Tibial artery (tissue), 4 donors: ENCODE data around the gene YIPF4.
"Not testable (repeated sequence)": the region's sequence is repeated elsewhere in the genome, so short reads cannot be mapped to it uniquely, and the experiment has no call there.

Experiments
- DNase-seq, 2 donors: peaks; one replicate each; pipeline ENCODE4 v3.0.0-alpha.2; 2019
- H3K27ac ChIP-seq, 2 donors: fragments of 200-600 bp; sonication (generic) in 1 of 2; 1 replicate in 1 of 2; 2 replicates in 1 of 2; pipeline ENCODE4 v1.5.1; 2018 to 2019; ENCODE audit warnings: mild to moderate bottlenecking in 1 of 2
- H3K27me3 ChIP-seq, 2 donors: fragments of 200-600 bp; sonication (generic) in 1 of 2; one replicate each; pipeline versions ENCODE4 v1.5.1 to v1.6.0; 2016 to 2019
- H3K36me3 ChIP-seq, 3 donors: fragments of 200-600 bp; sonication (generic) in 2 of 3; one replicate each; pipeline ENCODE4 v1.5.1; 2016 to 2019; ENCODE audit warnings: mild to moderate bottlenecking in 2 of 3
- H3K4me1 ChIP-seq, 4 donors: fragments of 200-600 bp; sonication (generic) in 2 of 4; 1 replicate in 3 of 4; 2 replicates in 1 of 4; pipeline ENCODE4 v1.5.1; 2016 to 2019
- H3K4me3 ChIP-seq, 2 donors: fragments of 200-600 bp; sonication (generic) in 1 of 2; 1 replicate in 1 of 2; 2 replicates in 1 of 2; pipeline ENCODE4 v1.5.1; 2018 to 2019; ENCODE audit warnings: mild to moderate bottlenecking in 2 of 2
- H3K9me3 ChIP-seq, 3 donors: fragments of 200-600 bp; sonication (generic) in 1 of 3; one replicate each; pipeline ENCODE4 v1.5.1; 2016 to 2019
- CTCF ChIP-seq, 2 experiments: fragments of 200-600 bp in 1 of 2; fragments of 450-650 bp in 1 of 2; IDR thresholded peaks; one replicate each; pipeline ENCODE4 v1.5.1; 2017 to 2019; ENCODE audit warnings: antibody characterized with exemption in 2 of 2, mild to moderate bottlenecking in 1 of 2, moderate library complexity in 1 of 2
- intact Hi-C: fragments of 100-400 bp; cut with DNase I; formaldehyde crosslinking; loops from one replicate; pipeline ENCODE4 v1.15.0; 2023; ENCODE audit warnings: low total_unique reads

The YIPF4 gene

GRCh38 chr2:32271063-32271462, 6.6 kb upstream of the YIPF4 start:
- H3K4me3 ChIP-seq: no peak overlapping the region
- DNase-seq: no peak
- no peaks in the 10 kb centered on the region for H3K36me3 ChIP-seq
- TF ChIP-seq CTCF (IDR thresholded peaks at IDR 0.05): no peak
- intact Hi-C loops: no loop called here
- H3K27me3 ChIP-seq: no peaks in the 10 kb centered on the region
- H3K9me3 ChIP-seq: no peaks in the 10 kb centered on the region
- peaks cover 0 to 10% (median 0%) of the 10 kb centered on the region in 4 donors for H3K4me1 ChIP-seq
- no peak overlapping the region for H3K27ac ChIP-seq

- H3K9me3 ChIP-seq: no peaks in the 10 kb centered on the region
- intact Hi-C loops: no loop called here
- H3K4me1 ChIP-seq: peaks cover 0 to 10% (median 4%) of the 10 kb centered on the region in 4 donors
- no peaks in the 10 kb centered on the region for H3K36me3 ChIP-seq
- no peak overlapping the region for H3K4me3 ChIP-seq
- no peaks in the 10 kb centered on the region for H3K27me3 ChIP-seq
- no peak for TF ChIP-seq CTCF (IDR thresholded peaks at IDR 0.05)
- no peak overlapping the region for H3K27ac ChIP-seq
- no peak for DNase-seq
Observed at GRCh38 chr2:32272279-32272678, 5.4 kb upstream of the YIPF4 start.

GRCh38 chr2:32274289-32274688, 3.4 kb upstream of the YIPF4 start:
- H3K36me3 ChIP-seq: no peaks in the 10 kb centered on the region
- H3K27ac ChIP-seq: no peak overlapping the region
- no peak for DNase-seq
- no peaks in the 10 kb centered on the region for H3K9me3 ChIP-seq
- H3K4me3 ChIP-seq: no peak overlapping the region
- TF ChIP-seq CTCF (IDR thresholded peaks at IDR 0.05): no peak
- H3K4me1 ChIP-seq: peaks cover 0 to 9% (median 5%) of the 10 kb centered on the region in 4 donors
- intact Hi-C loops: no loop called here
- H3K27me3 ChIP-seq: no peaks in the 10 kb centered on the region

GRCh38 chr2:32275790-32276189, 1.9 kb upstream of the YIPF4 start:
- H3K27me3 ChIP-seq, H3K4me3 ChIP-seq, intact Hi-C loops, H3K36me3 ChIP-seq, DNase-seq, H3K27ac ChIP-seq, H3K9me3 ChIP-seq: not testable (repeated sequence)
- H3K4me1 ChIP-seq: peaks cover 0 to 20% (median 14%) of the 10 kb centered on the region in 4 donors

- Histone ChIP-seq H3K4me3 (peak overlapping the region; percentile 76 to 96), H3K4me1 (peaks cover 0 to 28% (median 17%) of the 10 kb centered on the region in 4 donors), H3K27ac (peak overlapping the region; percentile 85 to 90), H3K9me3 (no peaks in the 10 kb centered on the region), H3K27me3 (no peaks in the 10 kb centered on the region), H3K36me3 (peaks cover 0 to 5% (median 1%) of the 10 kb centered on the region in 3 donors)
- intact Hi-C loops: no loop called here
- no peak for TF ChIP-seq CTCF (IDR thresholded peaks at IDR 0.05)
- DNase-seq: no peak
Observed at GRCh38 chr2:32277363-32277673, 386 bp upstream of the YIPF4 start.

GRCh38 chr2:32278478-32278853, 762 bp downstream of the YIPF4 start:
- no peaks in the 10 kb centered on the region for H3K27me3 ChIP-seq
- H3K9me3 ChIP-seq: no peaks in the 10 kb centered on the region
- TF ChIP-seq CTCF (IDR thresholded peaks at IDR 0.05): no peak
- H3K36me3 ChIP-seq: peaks cover 0 to 12% (median 12%) of the 10 kb centered on the region in 3 donors
- H3K4me3 ChIP-seq: peak overlapping the region; percentile 76 to 96
- DNase-seq: no peak
- H3K4me1 ChIP-seq: peaks cover 0 to 32% (median 17%) of the 10 kb centered on the region in 4 donors
- intact Hi-C loops: no loop called here
- peak overlapping the region; percentile 85 to 90 for H3K27ac ChIP-seq
